Keratinocyte (primary cell): ENCODE data around the gene C5AR1.

Experiments used
- CTCF ChIP-seq, 3 experiments: IDR thresholded peaks in 1 of 3; conservative IDR thresholded peaks in 1 of 3; optimal IDR thresholded peaks in 1 of 3; 2 replicates in 2 of 3; 3 replicates in 1 of 3; pipeline versions ENCODE3 to v1.5.1; 2011; ENCODE audit warnings: low read length in 3 of 3, mild to moderate bottlenecking in 3 of 3, moderate library complexity in 2 of 3, control low read depth in 1 of 3, inconsistent platforms in 1 of 3; ENCODE audit not compliant: insufficient read depth in 2 of 3; ENCODE audit errors: extremely low read depth in 1 of 3
- EZH2 ChIP-seq: IDR thresholded peaks from one replicate; pipeline ENCODE4 v1.6.1; 2012; ENCODE audit warnings: inconsistent platforms, mild to moderate bottlenecking, low read length, moderate library complexity

DNA sequence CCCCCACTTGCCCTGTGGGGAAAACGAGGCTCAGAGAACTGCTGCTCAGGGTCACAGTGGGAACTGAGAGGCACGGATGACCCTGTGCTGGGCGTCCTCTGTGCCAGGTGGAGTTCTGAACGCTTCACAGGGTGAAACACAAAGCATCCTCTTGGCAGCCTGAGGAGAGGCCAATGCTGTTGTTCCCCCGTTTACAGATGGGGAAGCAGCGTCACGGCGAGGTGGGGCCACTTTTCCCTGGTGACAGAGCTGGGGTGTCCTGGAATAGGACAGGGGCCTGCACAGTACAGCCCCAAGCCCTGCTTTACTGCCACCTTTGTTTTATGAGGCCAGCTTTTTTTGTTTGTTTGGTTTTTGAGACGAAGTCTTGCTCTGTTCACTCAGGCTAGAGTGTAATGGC, 61.6 kb downstream of the C5AR1 start:
- TF ChIP-seq CTCF (optimal IDR thresholded peaks at IDR 0.05 in 1 of 3, IDR thresholded peaks at IDR 0.05 in 1 of 3, conservative IDR thresholded peaks at IDR 0.05 in 1 of 3; ENCODE audit: extremely low read depth in 1 of 3, insufficient read depth in 2 of 3, low read length in 3 of 3) (no peak), EZH2 (no peak)
